ENCODE results near the gene PARVA. TPM values are rescaled to one million over a fixed set of nuclear protein-coding genes. Genes with fewer than 3 reads are reported as not detected.

Gene PARVA
- polyA plus RNA-seq, 3 donors = 106 to 110 (median 108) TPM

DNA sequence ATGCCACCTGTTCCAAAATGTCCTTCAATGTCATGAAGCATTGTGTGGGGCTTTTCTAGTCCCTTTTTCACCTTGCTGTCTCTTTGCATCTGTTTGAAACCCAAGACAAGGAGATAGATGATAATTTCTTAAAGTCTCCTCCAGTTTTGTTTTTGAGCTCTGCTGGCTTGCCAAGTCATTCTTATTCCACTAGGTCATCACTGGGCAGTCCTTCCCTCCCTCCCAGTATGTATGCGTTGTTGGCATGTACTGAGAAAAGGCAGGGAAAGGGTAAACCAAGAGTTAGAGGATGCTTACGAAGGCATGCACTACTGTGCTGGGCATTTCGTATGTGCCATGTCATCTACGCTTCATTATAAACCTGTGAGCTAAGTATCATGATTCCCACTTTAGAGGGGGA, 78.6 kb downstream of the PARVA start:
- DNase-seq = no peak

- no peak for DNase-seq
Measured at GRCh38 chr11:12456651-12457579, 79.5 kb downstream of the PARVA start.

GRCh38 chr11:12458042-12458441, 80.7 kb downstream of the PARVA start:
- DNase-seq = no peak

DNA sequence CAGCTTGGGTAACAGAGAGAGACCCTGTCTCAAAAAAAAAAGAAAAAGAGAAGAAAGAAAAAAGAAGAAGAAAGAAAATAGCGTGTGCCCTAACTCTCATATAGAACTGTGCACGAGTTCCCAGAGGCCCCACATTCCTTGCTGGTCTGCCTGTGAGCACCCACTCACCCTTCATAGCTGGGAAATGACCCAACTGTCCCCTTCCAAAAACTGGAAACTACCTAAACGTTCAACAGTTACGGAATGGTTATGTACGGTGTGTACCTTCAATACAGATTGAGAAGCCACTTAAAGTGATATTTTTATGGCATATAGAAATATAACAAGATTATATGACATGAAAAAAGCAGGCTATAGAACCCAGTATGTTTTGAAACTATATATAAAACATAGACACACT, 82.0 kb downstream of the PARVA start:
- DNase-seq = no peak

- DNase-seq = no peak
Measured at GRCh38 chr11:12459865-12460444, 82.6 kb downstream of the PARVA start.

DNA sequence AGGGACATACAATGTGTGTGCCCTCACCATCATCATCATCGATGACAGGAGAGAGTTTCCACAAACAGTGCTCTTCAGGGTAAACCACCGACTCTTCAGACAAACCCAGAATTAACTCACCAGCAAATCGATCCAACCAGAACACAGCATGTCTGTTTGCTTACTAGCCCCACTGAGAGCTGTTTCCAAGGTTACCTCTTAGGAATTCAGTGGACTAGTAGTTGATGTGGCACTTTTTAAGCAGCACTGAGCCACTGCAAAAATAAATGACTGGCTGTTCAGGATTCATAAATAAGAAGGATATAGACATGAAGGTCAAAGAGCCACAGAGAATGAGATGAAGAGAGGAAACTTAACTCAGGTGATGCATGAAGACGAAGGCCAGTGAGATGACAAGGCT, 83.1 kb downstream of the PARVA start:
- DNase-seq = no peak

DNA sequence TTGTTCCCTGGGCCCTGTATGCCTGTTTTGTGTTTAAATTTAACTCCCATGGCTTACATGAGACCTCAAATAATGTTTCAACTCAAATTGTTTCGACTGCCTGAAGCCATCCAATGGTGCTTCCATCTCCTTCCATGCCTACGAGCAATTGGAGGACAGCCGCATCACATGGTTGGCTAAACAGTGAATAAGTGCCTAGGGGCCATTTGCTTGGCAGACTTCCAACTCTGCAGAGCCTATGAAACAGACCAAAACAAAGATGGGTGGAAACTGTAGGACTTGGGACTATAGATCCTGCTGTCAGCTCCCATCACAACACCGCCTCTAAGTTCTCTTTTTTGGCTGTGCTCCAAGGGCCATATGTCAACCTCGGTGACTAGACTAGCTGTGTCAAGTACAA, 84.1 kb downstream of the PARVA start:
- DNase-seq = no peak

- DNase-seq = no peak
Measured at GRCh38 chr11:12464303-12464702, 86.9 kb downstream of the PARVA start.

DNA sequence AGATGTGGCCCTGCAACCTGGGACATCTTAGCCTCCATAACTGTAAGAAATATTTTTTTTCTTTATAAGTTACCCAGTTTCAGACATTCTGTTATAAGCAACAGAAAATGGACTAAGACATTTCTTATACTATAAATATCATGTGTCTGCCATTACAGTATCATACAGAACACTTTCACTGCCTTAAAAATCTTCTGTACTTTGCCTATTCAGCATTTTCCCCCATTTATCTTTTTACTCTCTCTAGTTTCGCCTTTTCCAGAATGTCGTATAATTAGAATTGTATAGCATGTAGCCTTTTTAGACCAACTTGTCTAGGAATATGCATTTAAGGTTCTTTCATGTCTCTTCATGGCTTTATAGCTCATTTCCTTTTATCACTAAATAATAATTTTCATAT, 88.0 kb downstream of the PARVA start:
- no peak for DNase-seq

DNA sequence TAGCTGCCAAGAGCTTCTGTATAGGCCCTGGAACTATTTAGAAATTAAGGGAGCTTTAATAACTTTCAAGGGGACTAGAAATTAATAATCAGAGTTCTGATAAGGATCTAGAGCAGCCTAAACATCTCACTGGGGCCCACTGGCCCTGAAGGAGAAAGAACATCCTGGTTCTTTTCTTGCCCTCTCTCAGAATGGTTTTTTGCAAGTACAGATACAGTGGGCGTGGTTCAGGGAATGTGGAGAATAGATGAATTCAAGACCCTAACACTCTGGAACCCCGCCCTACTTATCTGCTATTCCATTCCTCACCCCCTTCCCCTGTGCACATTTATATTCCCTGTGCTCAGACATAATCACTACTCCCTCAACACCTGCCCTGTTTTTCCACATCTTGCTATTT, 90.2 kb downstream of the PARVA start:
- DNase-seq = no peak

GRCh38 chr11:12469451-12469850, 92.1 kb downstream of the PARVA start:
- DNase-seq = no peak

- no peak for DNase-seq
Measured at GRCh38 chr11:12470236-12470635, 92.9 kb downstream of the PARVA start.

DNA sequence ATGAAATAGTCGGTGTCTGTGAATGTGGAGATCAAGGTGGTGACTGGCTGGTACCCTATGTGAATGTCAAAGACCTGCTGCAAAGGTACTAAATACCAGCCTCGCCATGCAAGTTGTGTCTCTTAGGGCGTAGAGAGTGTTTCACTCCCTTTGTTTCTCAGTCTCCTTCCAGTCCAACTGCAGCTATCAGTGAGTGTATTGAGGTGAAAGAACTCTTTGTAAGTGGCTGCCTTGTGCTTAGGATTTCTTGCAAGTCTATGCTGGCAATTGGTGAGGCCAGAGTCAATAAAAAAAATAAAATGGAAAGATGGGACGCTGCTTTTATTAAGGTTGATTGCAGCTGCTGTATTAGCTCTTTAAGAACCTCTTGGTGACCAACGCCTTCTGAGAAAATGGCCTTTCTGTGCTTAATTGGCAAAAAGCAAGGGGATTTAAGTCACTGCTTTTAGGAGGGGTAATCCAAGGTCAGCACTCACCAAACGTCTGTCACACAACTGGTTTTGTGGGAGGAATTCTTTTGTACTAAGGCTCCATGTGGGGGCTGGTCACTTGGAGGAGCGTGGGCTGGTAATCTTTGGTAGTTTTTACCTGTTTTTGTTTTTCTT, 95.1 kb downstream of the PARVA start:
- no peak for DNase-seq

- DNase-seq = no peak
Measured at GRCh38 chr11:12473381-12473780, 96.0 kb downstream of the PARVA start.

DNA sequence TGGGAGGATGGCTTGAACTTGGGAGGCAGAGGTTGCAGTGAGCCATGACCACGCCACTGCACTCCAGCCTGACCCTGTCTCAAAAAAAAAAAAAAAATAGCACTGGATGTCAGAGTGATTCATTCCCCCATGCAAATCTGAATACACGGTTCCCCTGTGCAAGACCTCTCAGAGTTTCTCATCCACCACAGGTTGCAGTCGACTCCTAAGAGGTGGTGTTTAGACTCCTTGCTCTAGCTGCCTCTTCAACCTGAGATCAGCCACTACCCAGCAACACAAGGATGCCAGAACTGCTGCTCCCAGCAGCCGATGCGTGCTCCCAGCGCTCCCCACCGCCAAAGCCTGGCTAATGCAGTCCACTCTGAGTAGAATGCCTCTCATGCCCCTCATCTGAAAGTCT, 97.5 kb downstream of the PARVA start:
- DNase-seq = no peak

- no peak for DNase-seq
Measured at GRCh38 chr11:12478743-12479142, 101.4 kb downstream of the PARVA start.

- no peak for DNase-seq
Measured at GRCh38 chr11:12480401-12480800, 103.0 kb downstream of the PARVA start.

- DNase-seq = no peak
Measured at GRCh38 chr11:12482839-12483238, 105.5 kb downstream of the PARVA start.

DNA sequence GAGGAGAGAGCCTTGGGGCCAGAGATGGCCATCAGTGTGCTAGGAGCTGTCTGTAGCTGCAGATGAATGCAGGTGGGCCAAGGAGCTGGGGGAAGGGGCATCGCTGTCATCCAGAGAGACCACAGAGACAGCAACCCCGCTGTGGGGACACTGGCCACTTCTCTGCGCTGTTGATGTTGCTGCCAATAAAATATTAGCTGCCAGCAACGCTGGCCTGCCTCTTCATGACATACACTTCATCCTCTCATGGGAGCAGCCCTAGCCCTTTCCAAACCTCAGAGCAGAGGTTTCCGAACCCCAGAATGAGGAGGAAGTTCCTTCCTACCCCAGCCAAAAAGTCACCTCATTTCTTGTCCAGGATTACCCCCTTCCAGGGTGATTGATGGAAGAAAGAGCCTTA, 106.2 kb downstream of the PARVA start:
- DNase-seq = no peak

DNA sequence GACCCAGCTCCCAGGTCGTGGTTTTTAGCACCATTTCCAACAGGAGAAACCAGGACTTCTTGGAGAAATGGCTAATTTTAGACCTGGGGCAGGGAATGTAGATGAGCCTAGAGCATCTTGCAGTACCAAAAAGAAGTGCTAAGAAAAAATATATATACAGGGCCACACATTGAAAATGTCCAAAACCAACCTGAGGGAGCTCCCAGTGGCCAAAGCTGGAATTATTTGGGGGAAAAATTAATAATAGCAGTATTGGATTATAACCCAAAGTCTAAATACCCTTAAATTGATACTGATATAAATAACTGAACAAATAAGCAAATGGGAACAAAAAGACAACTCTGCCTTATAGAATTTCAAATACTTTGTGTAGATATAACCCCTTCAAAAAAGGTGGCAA, 108.0 kb downstream of the PARVA start:
- DNase-seq = no peak

GRCh38 chr11:12489246-12489772, 111.9 kb downstream of the PARVA start:
- DNase-seq = no peak

GRCh38 chr11:12494699-12495098, 117.3 kb downstream of the PARVA start:
- DNase-seq = no peak

Data from renal pelvis (tissue), 4 donors.